ENCODE measurements around the gene CX3CR1.

- no peak for TF ChIP-seq CTCF (IDR thresholded peaks at IDR 0.05)
- no peak for TF ChIP-seq POLR2A (IDR thresholded peaks at IDR 0.05)
- TF ChIP-seq POLR2AphosphoS5 (IDR thresholded peaks at IDR 0.05), result no peak
- no peak for TF ChIP-seq EP300 (IDR thresholded peaks at IDR 0.05)
These were observed 43.7 kb upstream of the CX3CR1 start for GRCh38 chr3:39323494-39323893.
